Measurements from ENCODE around the gene SLC6A1.
"Not testable (repeated sequence)": the region's sequence is repeated elsewhere in the genome, so short reads cannot be mapped to it uniquely, and the experiment has no call there.

SLC6A1 gene

DNA sequence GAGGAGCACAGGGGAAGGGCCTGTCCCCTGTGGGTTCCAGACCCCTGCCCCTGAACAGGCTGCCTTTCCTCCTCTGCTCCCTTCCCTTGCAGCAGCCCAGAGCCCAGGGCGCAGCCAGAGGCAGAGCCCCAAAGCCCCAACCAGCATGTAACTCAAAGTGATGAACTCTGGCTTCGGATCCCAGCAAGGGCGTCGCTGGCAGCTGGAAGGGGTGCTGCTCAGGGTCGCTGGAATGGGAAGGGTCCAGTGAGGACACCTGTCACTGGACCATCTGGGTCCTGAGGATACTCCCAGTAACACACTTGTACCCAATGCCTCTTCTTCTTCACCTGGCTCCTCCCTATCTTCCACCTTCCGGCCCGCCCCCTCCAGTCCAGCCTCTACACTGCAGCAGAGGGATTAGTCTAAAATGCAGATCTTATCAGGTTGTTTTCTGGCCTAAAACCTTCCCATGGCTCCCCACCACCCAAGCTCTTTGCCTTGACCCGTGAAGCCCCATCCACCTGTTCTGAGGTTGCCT lies 64.0 kb downstream of the SLC6A1 start:
- TF ChIP-seq, protein P1, sequence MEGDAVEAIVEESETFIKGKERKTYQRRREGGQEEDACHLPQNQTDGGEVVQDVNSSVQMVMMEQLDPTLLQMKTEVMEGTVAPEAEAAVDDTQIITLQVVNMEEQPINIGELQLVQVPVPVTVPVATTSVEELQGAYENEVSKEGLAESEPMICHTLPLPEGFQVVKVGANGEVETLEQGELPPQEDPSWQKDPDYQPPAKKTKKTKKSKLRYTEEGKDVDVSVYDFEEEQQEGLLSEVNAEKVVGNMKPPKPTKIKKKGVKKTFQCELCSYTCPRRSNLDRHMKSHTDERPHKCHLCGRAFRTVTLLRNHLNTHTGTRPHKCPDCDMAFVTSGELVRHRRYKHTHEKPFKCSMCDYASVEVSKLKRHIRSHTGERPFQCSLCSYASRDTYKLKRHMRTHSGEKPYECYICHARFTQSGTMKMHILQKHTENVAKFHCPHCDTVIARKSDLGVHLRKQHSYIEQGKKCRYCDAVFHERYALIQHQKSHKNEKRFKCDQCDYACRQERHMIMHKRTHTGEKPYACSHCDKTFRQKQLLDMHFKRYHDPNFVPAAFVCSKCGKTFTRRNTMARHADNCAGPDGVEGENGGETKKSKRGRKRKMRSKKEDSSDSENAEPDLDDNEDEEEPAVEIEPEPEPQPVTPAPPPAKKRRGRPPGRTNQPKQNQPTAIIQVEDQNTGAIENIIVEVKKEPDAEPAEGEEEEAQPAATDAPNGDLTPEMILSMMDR (conservative IDR thresholded peaks at IDR 0.05): no peak
- H3K27ac ChIP-seq: no peak overlapping the region

DNA sequence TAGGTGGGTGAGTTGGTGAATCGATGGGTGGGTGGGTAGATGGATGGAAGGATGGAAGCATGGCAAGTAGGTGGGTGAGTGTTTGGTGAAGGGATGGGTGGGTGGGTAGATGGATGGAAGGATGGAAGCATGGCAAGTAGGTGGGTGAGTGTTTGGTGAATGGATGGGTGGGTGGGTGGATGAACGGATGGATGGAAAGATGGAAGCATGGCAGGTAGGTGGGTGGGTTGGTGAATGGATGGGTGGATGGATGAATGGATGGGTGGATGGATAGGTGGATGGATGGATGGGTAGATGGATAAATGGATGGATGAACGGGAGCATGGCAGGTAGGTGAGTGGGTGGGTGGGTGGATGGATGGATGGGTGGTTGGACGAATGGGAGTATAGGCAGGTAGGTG lies 65.1 kb downstream of the SLC6A1 start:
- H3K27ac ChIP-seq: no peak overlapping the region
- TF ChIP-seq, protein P1 (conservative IDR thresholded peaks at IDR 0.05): no peak

DNA sequence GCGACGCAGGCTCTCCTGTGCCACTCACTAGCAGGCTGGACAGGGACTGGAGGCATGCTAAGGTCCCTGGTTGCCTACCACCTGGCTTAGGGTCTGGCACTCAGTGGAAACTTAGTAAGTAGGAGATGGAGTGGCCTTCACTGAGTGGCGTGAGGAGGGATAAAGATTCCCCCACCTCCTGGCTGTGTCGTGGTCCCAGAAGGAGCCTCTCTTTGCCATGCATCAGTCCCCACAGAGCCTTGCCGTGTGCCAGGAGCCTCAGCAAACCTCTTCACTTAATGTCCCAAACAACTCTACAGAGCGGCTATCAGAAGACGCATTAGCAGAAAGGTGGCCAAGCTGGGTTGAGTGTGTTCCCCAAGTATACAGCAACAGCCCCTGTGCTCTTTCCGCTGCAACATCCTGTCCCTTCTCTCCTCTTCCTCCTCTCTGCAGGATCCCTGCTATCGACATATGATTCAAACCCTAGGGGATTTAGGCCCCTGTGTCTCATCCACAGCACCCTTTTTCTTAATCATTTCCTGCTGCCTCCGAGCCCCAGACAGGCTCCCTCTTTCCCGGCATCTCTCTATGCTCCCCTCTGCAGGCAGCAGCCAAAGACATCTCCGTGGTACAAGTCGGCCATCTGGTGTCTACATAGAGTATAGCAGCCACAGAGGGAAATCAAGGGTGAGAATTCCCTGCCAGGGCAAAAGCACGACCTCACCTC lies 66.7 kb downstream of the SLC6A1 start:
- TF ChIP-seq, protein P1 (conservative IDR thresholded peaks at IDR 0.05): peak; percentile 95
- no peak overlapping the region for H3K27ac ChIP-seq

DNA sequence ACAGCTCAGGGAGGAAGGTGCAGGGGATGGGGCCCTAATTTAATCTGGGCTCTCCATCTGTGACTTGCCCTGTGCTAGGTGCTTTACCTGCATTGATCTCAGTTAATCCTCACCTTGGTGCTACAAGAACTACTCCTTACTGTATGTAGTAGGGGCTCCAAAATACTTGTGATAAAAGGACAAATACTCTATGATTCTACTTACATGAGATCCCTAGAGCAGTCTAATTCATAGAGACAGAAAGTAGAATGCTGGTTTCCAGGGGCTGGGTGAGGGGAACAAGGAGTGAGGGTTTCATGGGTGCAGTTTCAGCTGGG lies 67.2 kb downstream of the SLC6A1 start:
- no peak overlapping the region for H3K27ac ChIP-seq
- TF ChIP-seq, protein P1 (conservative IDR thresholded peaks at IDR 0.05): no peak; the same call in none of the 2 replicates

DNA sequence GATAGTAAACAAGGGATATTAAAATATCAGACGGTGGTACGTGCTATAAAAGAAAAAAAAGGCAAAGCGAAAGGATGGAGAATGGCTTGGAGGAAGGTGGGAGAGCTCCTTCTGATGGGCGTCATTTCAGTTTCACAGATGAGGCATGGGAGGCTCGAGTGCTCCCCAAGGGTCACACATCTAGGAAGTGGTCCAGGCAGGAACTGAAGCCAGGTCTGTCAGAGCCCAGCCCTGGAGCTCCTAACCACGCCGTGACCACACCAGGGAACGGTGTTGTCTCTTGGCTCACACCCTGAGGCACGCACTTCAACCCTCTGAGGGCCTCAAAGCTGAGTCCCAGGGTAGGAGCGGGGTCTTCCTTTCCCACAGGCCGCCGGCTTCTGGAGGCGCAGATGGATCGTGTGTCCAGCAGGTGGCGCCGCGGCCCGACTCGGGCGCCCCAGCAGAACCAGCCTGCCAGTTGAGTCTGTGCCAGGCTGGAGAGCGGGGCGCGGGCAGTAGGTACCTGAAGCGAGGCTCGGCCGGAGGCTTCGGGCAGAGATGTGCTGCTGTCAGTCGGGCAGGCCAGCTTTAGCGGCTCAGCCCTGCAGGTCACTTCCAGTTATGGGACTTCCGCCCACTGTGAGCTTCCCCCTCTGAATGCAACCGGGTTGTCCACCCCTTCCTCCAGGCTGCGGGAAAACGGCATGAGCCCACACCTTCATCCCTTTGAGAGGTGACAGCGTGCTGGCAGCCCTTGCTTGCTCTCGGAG lies 68.1 kb downstream of the SLC6A1 start:
- H3K27ac ChIP-seq: no peak overlapping the region
- TF ChIP-seq, protein P1 (conservative IDR thresholded peaks at IDR 0.05): peak; percentile 97

DNA sequence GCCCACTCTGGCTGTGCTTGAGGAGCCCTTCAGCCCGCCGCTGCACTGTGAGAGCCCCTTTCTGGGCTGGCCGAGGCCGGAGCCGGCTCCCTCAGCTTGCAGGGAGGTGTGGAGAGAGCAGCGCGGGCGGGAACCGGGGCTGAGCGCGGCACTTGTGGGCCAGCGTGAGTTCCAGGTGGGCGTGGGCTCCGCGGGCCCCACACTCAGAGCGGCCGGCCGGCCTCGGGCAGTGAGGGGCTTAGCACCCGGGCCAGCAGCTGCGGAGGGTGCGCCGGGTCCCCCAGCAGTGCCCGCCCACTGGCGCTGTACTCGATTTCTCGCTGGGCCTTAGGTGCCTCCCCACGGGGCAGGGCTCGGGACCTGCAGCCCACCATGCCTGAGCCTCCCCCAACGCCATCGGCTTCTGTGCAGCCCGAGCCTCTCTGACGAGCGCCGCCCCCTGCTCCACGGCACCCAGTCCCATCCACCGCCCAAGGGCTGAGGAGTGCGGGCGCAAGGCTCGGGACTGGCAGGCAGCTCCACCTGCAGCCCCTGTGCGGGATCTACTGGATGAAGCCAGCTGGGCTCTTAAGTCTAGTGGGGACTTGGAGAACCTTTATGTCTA lies 68.8 kb downstream of the SLC6A1 start:
- not testable (repeated sequence) for H3K27ac ChIP-seq

DNA sequence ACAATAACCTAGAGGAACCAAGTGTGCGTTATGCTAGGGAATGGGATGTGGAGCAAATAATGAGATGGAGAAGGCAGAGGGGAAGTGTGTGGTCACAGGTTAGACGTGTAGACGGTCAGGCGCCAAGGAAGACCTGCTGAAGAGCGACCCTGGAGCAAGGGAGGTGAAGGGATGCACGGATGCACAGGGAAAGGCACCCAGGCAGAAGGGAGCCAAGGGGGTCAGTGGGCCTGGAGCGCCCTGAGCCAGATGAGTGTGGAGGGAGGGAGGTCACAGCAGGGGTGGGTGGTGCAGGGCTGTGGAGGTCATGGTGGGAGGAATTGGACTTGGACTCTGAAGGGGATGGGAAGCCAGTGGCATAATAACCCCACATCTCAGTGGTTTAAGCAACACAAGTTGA lies 70.2 kb downstream of the SLC6A1 start:
- no peak overlapping the region for H3K27ac ChIP-seq
- TF ChIP-seq, protein P1 (conservative IDR thresholded peaks at IDR 0.05): no peak

Data from VCaP (cell line).